Subcutaneous abdominal adipose tissue (tissue), 5 donors: Measurements from ENCODE around the gene CSRNP3.

Source experiments
- H3K27ac ChIP-seq: one replicate; pipeline ENCODE4 v1.7.0; 2013; ENCODE audit warnings: low read depth, mild to moderate bottlenecking, inconsistent platforms, low read length, moderate library complexity
- H3K27me3 ChIP-seq, 5 donors: one replicate each; pipeline ENCODE4 v1.7.0; 2013; ENCODE audit warnings: low read length in 5 of 5, inconsistent platforms in 1 of 5; ENCODE audit not compliant: control insufficient read depth in 5 of 5, insufficient read depth in 4 of 5
- H3K36me3 ChIP-seq, 5 donors: one replicate each; pipeline ENCODE4 v1.7.0; 2013; ENCODE audit warnings: low read length in 5 of 5; ENCODE audit not compliant: control insufficient read depth in 5 of 5, insufficient read depth in 5 of 5
- H3K4me1 ChIP-seq, 5 donors: one replicate each; pipeline ENCODE4 v1.7.0; 2013; ENCODE audit warnings: low read length in 5 of 5, mild to moderate bottlenecking in 3 of 5, moderate library complexity in 1 of 5; ENCODE audit not compliant: control insufficient read depth in 5 of 5, insufficient read depth in 5 of 5
- H3K4me3 ChIP-seq, 5 donors: one replicate each; pipeline ENCODE4 v1.7.0; 2013; ENCODE audit warnings: low read length in 5 of 5, low read depth in 1 of 5
- H3K9ac ChIP-seq, 5 donors: one replicate each; pipeline ENCODE4 v1.7.0; 2013; ENCODE audit warnings: low read length in 5 of 5, mild to moderate bottlenecking in 4 of 5, moderate library complexity in 3 of 5
- H3K9me3 ChIP-seq, 5 donors: one replicate each; pipeline ENCODE4 v1.7.0; 2013; ENCODE audit warnings: low read length in 5 of 5; ENCODE audit not compliant: control insufficient read depth in 5 of 5
- donor health status: healthy.
- donor health status: healthy.
- donor health status: healthy.
- donor health status: healthy.
- donor health status: healthy.

The CSRNP3 gene

GRCh38 chr2:165634282-165634681 is 164.8 kb downstream of the CSRNP3 start:
- no peak overlapping the region for H3K4me3 ChIP-seq
- H3K27ac ChIP-seq: no peak overlapping the region
- no peak overlapping the region for H3K9ac ChIP-seq
- H3K27me3 ChIP-seq: no peaks in the 10 kb centered on the region
- H3K36me3 ChIP-seq: no peaks in the 10 kb centered on the region
- no peaks in the 10 kb centered on the region for H3K4me1 ChIP-seq
- H3K9me3 ChIP-seq: no peaks in the 10 kb centered on the region

GRCh38 chr2:165634855-165635254 is 165.4 kb downstream of the CSRNP3 start:
- Histone ChIP-seq H3K9ac (no peak overlapping the region), H3K27ac (no peak overlapping the region), H3K4me1 (no peaks in the 10 kb centered on the region), H3K9me3 (no peaks in the 10 kb centered on the region), H3K36me3 (no peaks in the 10 kb centered on the region), H3K4me3 (no peak overlapping the region), H3K27me3 (no peaks in the 10 kb centered on the region)

- Histone ChIP-seq H3K4me3 (no peak overlapping the region), H3K9ac (no peak overlapping the region), H3K27ac (no peak overlapping the region), H3K9me3 (no peaks in the 10 kb centered on the region), H3K27me3 (no peaks in the 10 kb centered on the region), H3K36me3 (no peaks in the 10 kb centered on the region), H3K4me1 (no peaks in the 10 kb centered on the region)
Observed at GRCh38 chr2:165635532-165635931, 166.0 kb downstream of the CSRNP3 start.

- Histone ChIP-seq H3K27me3 (no peaks in the 10 kb centered on the region), H3K27ac (no peak overlapping the region), H3K36me3 (no peaks in the 10 kb centered on the region), H3K4me1 (no peaks in the 10 kb centered on the region), H3K9me3 (no peaks in the 10 kb centered on the region), H3K9ac (no peak overlapping the region), H3K4me3 (no peak overlapping the region)
Observed at GRCh38 chr2:165636959-165637358, 167.5 kb downstream of the CSRNP3 start.

GRCh38 chr2:165637396-165637795 is 167.9 kb downstream of the CSRNP3 start:
- Histone ChIP-seq H3K36me3 (no peaks in the 10 kb centered on the region), H3K27me3 (no peaks in the 10 kb centered on the region), H3K9me3 (no peaks in the 10 kb centered on the region), H3K4me3 (no peak overlapping the region), H3K9ac (no peak overlapping the region), H3K4me1 (no peaks in the 10 kb centered on the region), H3K27ac (no peak overlapping the region)

GRCh38 chr2:165639504-165639903 is 170.0 kb downstream of the CSRNP3 start:
- Histone ChIP-seq H3K4me1 (no peaks in the 10 kb centered on the region), H3K9ac (no peak overlapping the region), H3K9me3 (no peaks in the 10 kb centered on the region), H3K27ac (no peak overlapping the region), H3K4me3 (no peak overlapping the region), H3K27me3 (no peaks in the 10 kb centered on the region), H3K36me3 (no peaks in the 10 kb centered on the region)

- Histone ChIP-seq H3K27ac (no peak overlapping the region), H3K4me1 (no peaks in the 10 kb centered on the region), H3K9me3 (no peaks in the 10 kb centered on the region), H3K27me3 (no peaks in the 10 kb centered on the region), H3K4me3 (no peak overlapping the region), H3K9ac (no peak overlapping the region), H3K36me3 (no peaks in the 10 kb centered on the region)
Observed at GRCh38 chr2:165640247-165640929, 170.9 kb downstream of the CSRNP3 start.

GRCh38 chr2:165645930-165646831 is 176.7 kb downstream of the CSRNP3 start:
- no peaks in the 10 kb centered on the region for H3K27me3 ChIP-seq
- H3K4me1 ChIP-seq: peaks cover 0 to 3% (median 0%) of the 10 kb centered on the region in 5 donors
- H3K9me3 ChIP-seq: no peaks in the 10 kb centered on the region
- H3K9ac ChIP-seq: no peak overlapping the region
- no peak overlapping the region for H3K27ac ChIP-seq
- no peaks in the 10 kb centered on the region for H3K36me3 ChIP-seq
- no peak overlapping the region for H3K4me3 ChIP-seq

- H3K9ac ChIP-seq: no peak overlapping the region
- no peaks in the 10 kb centered on the region for H3K27me3 ChIP-seq
- H3K27ac ChIP-seq: no peak overlapping the region
- H3K36me3 ChIP-seq: no peaks in the 10 kb centered on the region
- H3K4me3 ChIP-seq: no peak overlapping the region
- peaks cover 0 to 3% (median 0%) of the 10 kb centered on the region in 5 donors for H3K4me1 ChIP-seq
- no peaks in the 10 kb centered on the region for H3K9me3 ChIP-seq
Observed at GRCh38 chr2:165647409-165647808, 177.9 kb downstream of the CSRNP3 start.

GRCh38 chr2:165648801-165649200 is 179.3 kb downstream of the CSRNP3 start:
- Histone ChIP-seq H3K36me3 (no peaks in the 10 kb centered on the region), H3K9ac (no peak overlapping the region), H3K27ac (no peak overlapping the region), H3K9me3 (no peaks in the 10 kb centered on the region), H3K27me3 (no peaks in the 10 kb centered on the region), H3K4me1 (peaks cover 0 to 3% (median 0%) of the 10 kb centered on the region in 5 donors), H3K4me3 (no peak overlapping the region)
